Neural cell (in vitro differentiated cells): ENCODE results near the gene TMEM200B.

Experiments used
- CTCF ChIP-seq: fragments of 450-650 bp; IDR thresholded peaks from 2 replicates; pipeline ENCODE4 v1.5.1; 2014; ENCODE audit warnings: antibody characterized with exemption, mild to moderate bottlenecking, moderate library complexity; ENCODE audit not compliant: poor library complexity, severe bottlenecking
- EZH2 ChIP-seq: fragments of 200-600, 300-800 bp; shearing (Covaris generic), sonication (generic); IDR thresholded peaks from 2 replicates; pipeline ENCODE4 v1.6.1; 2014; ENCODE audit warnings: antibody characterized with exemption, low read length, borderline replicate concordance, mild to moderate bottlenecking; ENCODE audit not compliant: insufficient read depth, poor library complexity, severe bottlenecking
- MXI1 ChIP-seq: fragments of 450-650 bp; conservative IDR thresholded peaks from 2 replicates; pipeline ENCODE4 v1.6.1; 2014; ENCODE audit warnings: antibody characterized with exemption, mild to moderate bottlenecking; ENCODE audit not compliant: poor library complexity, severe bottlenecking
- POLR2AphosphoS5 ChIP-seq: IDR thresholded peaks from 2 replicates; pipeline ENCODE4 v1.6.1; 2012
- REST ChIP-seq: IDR thresholded peaks from 2 replicates; pipeline ENCODE4 v1.6.1; 2012; ENCODE audit warnings: borderline replicate concordance
- TAF1 ChIP-seq: IDR thresholded peaks from 2 replicates; pipeline ENCODE4 v1.6.1; 2012; ENCODE audit warnings: low read depth

- TF ChIP-seq REST (no peak), TAF1 (no peak), CTCF (no peak), EZH2 (no peak), POLR2AphosphoS5 (no peak), MXI1 (no peak)
These were observed 47.4 kb upstream of the TMEM200B start for GRCh38 chr1:29171089-29171488.
